ENCODE results near the gene MRPL54.

The MRPL54 gene

DNA sequence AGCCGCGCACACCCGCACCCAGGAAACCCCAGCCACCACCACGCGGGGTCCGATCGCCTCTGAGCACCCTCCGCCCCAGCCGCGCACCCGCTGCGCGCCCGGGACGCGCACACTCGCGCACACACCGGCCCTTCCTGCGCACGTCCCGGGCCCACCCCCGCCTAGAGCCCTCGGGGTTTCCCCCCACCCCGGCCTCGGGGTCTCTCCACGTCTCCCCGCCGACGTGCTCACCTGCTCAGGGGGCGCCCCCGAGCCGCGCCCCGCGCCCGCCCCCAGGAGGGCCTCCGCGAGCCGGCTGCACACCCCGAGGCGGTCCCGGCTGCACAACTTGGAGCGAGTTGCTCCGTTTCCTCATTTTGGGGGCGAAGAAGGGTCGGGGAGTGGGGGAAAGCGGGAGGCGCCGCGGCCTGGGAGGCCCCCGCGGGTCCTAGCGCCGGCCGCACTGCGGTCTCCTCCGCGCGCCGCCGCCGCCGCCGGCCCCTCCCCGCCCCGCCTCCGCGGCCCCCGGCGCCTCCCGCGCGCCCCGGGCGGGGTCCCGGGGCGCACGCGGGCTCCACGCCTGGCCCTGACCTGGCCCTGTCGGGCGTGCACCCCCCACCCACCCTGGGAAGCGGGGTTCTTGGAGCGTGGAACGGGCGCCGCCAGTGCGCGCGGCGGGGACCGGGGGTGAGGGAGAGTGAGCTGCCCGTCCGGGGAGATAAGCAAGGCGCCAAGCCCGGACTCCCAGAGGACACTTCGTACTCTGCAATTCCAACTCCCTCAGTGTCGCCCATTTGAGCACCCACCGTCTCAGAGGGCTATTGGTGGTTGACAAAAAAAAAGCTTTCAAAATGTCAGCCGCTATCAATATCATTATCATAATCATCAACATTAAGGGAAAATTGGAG lies 23.7 kb downstream of the MRPL54 start, which contains the start of gene MATK:
TSS of gene MATK (minus strand) at position 444 of the 887 bp plus-strand sequence. CDS start 1,246 bp downstream, outside the sequence.
- DNase-seq: peak in 1 of 2 experiments; percentile 25

- no peak for DNase-seq
These were observed 26.7 kb downstream of the MRPL54 start for GRCh38 chr19:3788996-3789778.

- DNase-seq: no peak
These were observed 27.8 kb downstream of the MRPL54 start for GRCh38 chr19:3790209-3790734.

DNA sequence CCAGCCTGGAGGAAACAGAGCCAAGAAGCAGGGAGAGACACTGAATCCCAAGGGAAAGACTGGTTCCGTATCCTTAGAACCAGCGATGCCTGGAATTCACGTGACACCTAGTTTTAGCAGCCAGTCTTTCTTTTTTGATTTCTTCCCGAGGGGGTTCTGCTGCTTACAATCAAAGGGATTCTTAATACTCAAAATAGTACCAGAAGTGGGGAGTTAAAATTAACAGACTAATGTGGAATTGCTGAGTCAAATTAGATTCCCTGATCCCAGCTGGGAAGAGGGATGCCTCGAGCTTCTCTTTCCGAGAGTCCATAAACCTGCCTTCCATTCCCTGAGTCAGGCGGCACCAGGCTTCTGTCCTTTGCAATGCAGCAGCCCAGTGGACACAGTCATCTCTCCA lies 28.5 kb downstream of the MRPL54 start:
- no peak for DNase-seq

- DNase-seq: no peak
These were observed 29.6 kb downstream of the MRPL54 start for GRCh38 chr19:3792114-3792513.

GRCh38 chr19:3793799-3794198 lies 31.3 kb downstream of the MRPL54 start:
- no peak for DNase-seq

DNA sequence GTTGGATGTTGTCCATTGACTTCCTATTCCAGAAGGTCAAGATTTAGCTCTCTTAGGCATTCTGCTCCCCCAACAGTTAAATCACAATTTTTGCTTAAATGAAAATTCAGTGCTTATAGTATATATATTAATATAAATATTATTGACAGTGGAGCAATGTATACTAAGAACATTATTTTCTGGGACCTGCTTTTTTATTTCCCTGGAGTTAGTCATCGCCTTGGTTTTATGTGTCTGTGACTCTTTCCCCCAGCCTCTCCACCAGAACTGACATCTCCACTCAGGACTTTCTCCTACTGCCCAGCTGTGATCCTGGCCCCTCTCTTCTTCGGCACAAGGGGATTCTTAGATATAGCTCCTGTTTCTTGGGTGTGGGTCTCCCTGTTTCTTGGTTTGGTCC lies 33.9 kb downstream of the MRPL54 start:
- DNase-seq: no peak

DNA sequence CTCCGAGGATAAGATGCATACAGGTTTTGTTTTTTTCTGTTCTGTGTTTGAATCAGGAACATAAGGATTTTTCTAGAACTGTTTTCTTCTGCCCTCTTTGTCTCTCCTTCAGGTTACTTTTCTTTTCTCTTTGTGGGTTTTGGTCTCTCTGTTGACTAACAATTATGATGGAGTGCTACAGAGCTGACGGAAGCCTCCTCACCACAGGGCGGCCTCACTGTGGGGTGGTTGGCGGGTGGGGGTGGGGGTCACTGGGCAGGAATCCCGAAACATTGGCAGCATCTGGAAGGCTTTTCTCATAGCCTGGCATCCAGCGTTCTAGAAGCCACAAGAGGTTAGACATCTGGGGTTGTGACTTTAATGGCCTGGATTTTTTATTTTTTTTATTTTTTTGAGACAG lies 35.7 kb downstream of the MRPL54 start:
- no peak for DNase-seq

DNA sequence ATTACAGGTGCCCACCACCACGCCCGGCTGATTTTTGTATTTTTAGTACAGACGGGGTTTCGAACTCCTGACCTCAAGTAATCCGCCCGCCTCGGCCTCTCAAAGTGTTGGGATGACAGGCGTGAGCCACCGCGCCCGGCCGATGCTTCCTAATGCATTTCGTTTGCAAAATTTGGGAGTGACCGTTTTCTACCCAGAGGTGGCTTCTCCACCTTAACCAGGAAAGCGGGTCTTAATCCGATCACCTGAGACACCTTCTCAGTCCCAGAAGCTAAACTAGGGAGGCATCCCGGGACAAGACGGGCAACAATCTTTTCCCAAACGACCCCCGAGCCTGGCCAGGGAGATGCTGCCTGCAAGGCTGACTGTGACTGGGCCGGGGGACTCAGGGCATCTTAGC lies 38.5 kb downstream of the MRPL54 start:
- no peak for DNase-seq

DNA sequence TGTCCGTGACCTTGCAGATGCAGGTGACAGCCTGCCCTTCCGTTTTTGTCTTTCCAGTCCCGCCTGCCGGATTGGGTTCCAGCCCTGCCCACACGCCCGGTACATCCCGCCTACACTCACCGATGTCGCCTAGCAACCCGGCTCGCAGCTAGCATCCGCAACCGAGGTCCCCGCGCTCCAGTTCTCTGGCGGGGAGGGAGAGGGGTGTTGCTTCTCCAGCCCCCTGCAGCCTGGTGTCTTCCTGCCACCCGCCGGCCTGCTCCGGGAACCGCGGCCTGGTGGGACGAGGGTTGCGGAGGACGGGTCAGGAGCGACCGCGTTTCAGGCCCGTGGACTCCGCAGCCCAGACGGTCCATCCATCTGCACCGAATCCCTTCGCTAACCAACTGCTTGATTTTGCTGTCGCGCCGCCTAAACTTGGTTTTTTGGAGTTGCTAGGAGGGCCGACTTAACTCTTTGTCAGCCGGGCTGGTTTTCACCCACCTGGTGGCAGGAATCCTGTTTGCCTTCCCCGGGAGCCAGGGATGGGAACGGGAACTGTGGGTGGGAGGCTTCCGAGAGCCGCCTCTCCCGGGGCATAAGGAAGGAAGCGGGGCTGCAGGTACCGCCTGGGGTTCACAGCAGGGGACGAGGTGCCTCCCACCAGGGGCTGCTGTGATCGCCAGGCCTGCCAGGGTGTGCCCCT lies 39.1 kb downstream of the MRPL54 start:
- peak; percentile 55 to 59 for DNase-seq

DNA sequence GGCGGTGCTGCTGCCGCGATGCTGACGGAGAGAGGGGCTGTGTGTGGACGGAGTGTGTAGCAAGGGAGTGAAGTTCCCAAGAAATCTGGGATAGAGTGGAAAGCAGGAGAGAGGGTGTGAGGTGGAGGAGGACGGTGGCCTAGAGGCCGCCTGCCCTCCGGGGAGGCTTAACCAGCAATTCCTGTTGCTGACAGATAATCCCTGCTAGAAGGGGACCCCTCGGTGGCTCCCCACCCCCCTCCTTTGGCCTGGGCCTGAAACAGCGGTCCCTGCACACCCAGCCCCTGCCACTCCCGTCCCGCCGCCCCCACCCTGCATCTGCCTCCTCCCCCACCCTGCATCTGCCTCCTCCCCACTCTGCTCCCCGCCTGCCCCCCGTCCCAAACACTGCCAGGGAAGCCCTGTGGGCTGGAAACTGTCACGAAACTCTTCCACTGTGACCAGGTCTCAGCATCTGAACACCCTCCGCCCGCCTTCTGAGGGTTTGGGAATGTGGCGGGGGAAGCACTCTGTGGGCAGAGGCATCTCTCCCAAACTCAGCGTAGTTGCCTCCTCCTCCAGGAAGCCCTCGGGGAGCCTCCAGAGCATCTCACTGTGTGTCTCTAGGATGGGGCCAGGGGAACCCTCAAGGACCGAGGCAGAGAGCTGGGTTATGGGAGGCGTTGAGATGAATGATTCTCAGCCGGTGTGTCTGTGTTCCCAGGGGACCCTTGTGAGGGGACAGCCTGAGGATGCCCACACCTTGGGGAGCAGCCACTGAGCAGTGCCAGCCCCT lies 40.8 kb downstream of the MRPL54 start:
- no peak for DNase-seq

DNA sequence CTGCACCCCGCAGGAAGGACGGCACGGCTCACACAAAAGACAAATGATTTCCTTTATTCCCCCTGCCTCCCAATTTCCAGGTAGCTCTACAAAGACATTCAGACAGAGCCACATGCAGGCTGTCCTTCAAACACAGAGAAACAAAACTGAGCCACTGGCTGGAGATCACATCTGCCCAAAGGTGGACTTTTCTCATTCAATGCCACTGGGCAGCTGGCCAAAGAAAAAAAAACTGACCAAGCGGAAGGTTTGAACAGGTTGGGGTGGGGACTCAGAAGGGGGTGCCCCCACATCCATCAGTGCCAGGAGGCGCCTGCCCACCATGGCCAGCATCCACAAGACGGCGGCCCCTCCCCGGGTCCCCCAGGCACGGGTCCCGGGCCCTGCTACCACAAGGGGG lies 41.5 kb downstream of the MRPL54 start:
- no peak for DNase-seq

- no peak for DNase-seq
These were observed 41.9 kb downstream of the MRPL54 start for GRCh38 chr19:3804429-3804828.

DNA sequence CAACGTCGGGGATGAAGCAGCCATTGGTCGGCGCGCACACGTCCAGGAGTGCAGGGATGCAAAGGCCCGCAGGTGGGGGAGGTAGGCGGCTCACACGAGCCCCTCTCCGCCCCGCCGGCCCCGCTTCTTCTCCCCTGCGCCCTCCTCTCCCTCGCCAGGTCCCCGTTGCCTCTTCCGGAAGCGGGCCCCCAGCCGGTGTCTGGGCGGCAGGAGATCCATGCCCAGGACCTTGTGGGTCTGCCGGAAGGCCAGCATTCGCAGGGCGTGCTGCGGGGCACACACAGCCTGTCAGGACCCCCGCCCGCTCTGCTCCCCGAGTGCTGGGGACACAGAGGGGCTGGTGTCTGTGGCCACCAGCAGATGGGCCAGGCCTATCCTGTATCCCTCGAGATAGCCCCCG lies 43.4 kb downstream of the MRPL54 start:
- DNase-seq: no peak

DNA sequence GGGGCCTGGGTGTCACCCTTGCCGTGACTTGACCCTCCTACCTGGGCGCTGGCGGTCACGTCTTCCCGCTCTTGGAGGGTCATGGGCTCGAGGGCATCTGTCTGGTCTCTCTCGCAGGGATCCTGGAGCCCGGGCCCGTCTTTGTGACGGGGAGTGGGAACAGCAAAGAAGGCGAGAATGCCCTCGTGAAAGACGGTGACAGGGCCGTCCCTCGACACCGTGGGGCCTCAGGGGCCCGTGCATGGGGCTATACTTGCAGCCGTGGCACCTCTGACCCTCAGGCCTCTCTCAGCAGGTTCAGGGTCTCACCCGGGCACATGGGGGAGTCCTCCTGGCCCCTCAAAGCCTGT lies 44.6 kb downstream of the MRPL54 start:
- DNase-seq: no peak

GRCh38 chr19:3807574-3808354 lies 45.3 kb downstream of the MRPL54 start:
- DNase-seq: no peak

DNA sequence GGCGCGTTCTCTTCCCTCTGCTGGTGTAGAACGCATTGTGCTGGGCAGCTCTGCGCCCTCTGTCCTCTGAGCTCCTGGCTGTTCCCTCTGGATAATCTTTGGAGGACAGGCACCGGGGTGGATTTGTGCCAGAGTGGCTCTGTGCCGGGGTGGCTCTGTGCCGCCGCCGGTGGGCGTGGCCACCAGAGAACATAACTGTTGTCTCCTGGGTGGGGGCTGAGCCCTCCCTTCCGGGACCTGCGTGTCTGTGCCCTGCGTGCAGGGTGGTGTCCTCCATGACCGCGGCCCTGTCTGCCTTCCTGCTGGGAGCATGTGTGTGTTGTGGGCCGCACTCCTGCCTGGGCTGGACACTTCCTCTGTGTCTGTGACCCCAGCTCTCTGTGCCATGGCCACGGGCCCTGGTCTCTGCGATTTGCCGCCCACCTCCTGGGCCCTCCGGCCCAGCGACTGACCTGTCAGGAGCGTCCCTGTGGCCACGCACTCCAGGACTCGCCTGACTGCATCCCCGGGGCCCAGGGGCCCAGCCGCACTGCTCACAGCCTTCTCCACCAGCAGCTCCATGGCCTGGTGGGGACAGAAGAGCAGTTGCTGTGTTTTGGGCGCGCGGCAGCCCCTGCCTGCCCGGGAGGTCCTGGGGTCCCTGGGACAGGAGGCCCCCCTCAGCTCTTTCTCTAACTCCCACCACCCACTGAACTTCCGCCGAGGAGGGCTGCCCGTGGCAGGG lies 46.1 kb downstream of the MRPL54 start:
- no peak for DNase-seq

GRCh38 chr19:3809881-3810707 lies 47.6 kb downstream of the MRPL54 start:
- no peak for DNase-seq

GRCh38 chr19:3810708-3811355 lies 48.4 kb downstream of the MRPL54 start:
- DNase-seq: no peak
